OCI-LY3 (cell line): ENCODE measurements around the gene CCSER1.

Experiments
- H2AFZ ChIP-seq: fragments of 200-600, 300-600 bp; shearing (Covaris generic); 2 replicates; pipeline ENCODE4 v1.6.0; 2014; ENCODE audit warnings: antibody characterized with exemption, low read depth, low read length
- H3K27ac ChIP-seq: fragments of 200-600, 300-600 bp; sonication (generic); 2 replicates; pipeline ENCODE4 v1.5.1; 2014; ENCODE audit warnings: mild to moderate bottlenecking, low read length, moderate library complexity, mixed read lengths
- H3K27me3 ChIP-seq: fragments of 200-600, 300-600 bp; sonication (generic); 2 replicates; pipeline ENCODE4 v1.6.1; 2014; ENCODE audit warnings: low read depth, low read length, mixed read lengths
- H3K36me3 ChIP-seq: fragments of 200-600, 300-600 bp; sonication (generic); replicated peaks from 2 replicates; pipeline ENCODE3; 2014; ENCODE audit warnings: low read depth, low read length, mixed read lengths
- H3K4me1 ChIP-seq: fragments of 300-600, 200-600 bp; sonication (generic); 2 replicates; pipeline ENCODE4 v1.6.1; 2014; ENCODE audit warnings: low read length, mixed read lengths
- H3K4me2 ChIP-seq: fragments of 200-600, 300-600 bp; sonication (generic); 2 replicates; pipeline ENCODE4 v1.6.1; 2014; ENCODE audit warnings: low read length, mixed read lengths
- H3K4me3 ChIP-seq: fragments of 300-600, 200-600 bp; sonication (generic); 2 replicates; pipeline ENCODE4 v1.5.1; 2014; ENCODE audit warnings: antibody characterized with exemption, mild to moderate bottlenecking, low read length, moderate library complexity
- H3K79me2 ChIP-seq: fragments of 300-600, 200-600 bp; shearing (Covaris generic); 2 replicates; pipeline ENCODE4 v1.6.1; 2014; ENCODE audit warnings: mild to moderate bottlenecking, low read length, mixed read lengths
- H3K9ac ChIP-seq: fragments of 300-600, 200-600 bp; shearing (Covaris generic); 2 replicates; pipeline ENCODE4 v1.6.0; 2014; ENCODE audit warnings: mild to moderate bottlenecking, low read length, moderate library complexity
- H3K9me3 ChIP-seq: fragments of 200-600, 300-600 bp; shearing (Covaris generic); 2 replicates; pipeline ENCODE4 v1.6.1; 2014; ENCODE audit warnings: low read length, mixed read lengths; ENCODE audit not compliant: insufficient read depth
- H4K20me1 ChIP-seq: fragments of 200-600, 300-600 bp; sonication (generic); 2 replicates; pipeline ENCODE4 v1.6.1; 2016; ENCODE audit warnings: low read length, mixed read lengths; ENCODE audit not compliant: insufficient read depth
- EZH2phosphoT487 ChIP-seq: fragments of 200-600 bp; shearing (Covaris generic); IDR thresholded peaks from 2 replicates; pipeline ENCODE4 v1.6.1; 2018; ENCODE audit warnings: antibody characterized with exemption, mixed run types, low read depth
- TF ChIP-seq, protein P1 (sequence below): fragments of 200-600, 300-600 bp; sonication (generic); IDR thresholded peaks from 2 replicates; pipeline ENCODE4 v1.5.1; 2014; ENCODE audit warnings: antibody characterized with exemption, low read length, low read depth

The CCSER1 gene

GRCh38 chr4:90441770-90442169, 314.6 kb downstream of the CCSER1 start:
- H3K27me3 ChIP-seq = no peaks in the 10 kb centered on the region
- H4K20me1 ChIP-seq = no peaks in the 10 kb centered on the region
- H3K36me3 ChIP-seq = no peaks in the 10 kb centered on the region
- H3K4me3 ChIP-seq = no peak overlapping the region
- no peaks in the 10 kb centered on the region for H3K4me1 ChIP-seq
- H3K9ac ChIP-seq = no peak overlapping the region
- H2AFZ ChIP-seq = no peak overlapping the region
- TF ChIP-seq EZH2phosphoT487 = no peak
- TF ChIP-seq, protein P1, sequence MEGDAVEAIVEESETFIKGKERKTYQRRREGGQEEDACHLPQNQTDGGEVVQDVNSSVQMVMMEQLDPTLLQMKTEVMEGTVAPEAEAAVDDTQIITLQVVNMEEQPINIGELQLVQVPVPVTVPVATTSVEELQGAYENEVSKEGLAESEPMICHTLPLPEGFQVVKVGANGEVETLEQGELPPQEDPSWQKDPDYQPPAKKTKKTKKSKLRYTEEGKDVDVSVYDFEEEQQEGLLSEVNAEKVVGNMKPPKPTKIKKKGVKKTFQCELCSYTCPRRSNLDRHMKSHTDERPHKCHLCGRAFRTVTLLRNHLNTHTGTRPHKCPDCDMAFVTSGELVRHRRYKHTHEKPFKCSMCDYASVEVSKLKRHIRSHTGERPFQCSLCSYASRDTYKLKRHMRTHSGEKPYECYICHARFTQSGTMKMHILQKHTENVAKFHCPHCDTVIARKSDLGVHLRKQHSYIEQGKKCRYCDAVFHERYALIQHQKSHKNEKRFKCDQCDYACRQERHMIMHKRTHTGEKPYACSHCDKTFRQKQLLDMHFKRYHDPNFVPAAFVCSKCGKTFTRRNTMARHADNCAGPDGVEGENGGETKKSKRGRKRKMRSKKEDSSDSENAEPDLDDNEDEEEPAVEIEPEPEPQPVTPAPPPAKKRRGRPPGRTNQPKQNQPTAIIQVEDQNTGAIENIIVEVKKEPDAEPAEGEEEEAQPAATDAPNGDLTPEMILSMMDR = no peak
- no peaks in the 10 kb centered on the region for H3K79me2 ChIP-seq
- H3K27ac ChIP-seq = no peak overlapping the region
- H3K4me2 ChIP-seq = no peak overlapping the region
- H3K9me3 ChIP-seq = no peaks in the 10 kb centered on the region

DNA sequence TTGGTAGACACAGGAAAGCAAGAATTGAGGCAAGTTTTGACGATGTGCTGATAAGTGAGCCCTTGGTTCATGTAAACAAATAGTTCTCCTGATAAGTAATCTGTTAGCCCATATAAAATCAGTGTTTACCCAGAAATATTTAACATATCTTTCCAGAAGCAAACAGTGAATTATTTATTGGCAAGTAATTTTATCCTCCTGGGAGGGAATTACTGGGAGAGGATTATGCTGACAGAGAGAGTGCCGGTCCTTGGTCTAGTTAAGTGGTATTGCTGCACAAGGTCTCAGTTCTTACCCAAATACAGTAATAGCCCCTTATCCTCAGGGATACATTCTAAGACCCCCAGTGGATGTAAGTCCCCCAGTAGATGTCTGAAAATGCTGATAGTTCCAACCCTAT, 315.4 kb downstream of the CCSER1 start:
- TF ChIP-seq, protein P1 = no peak
- no peak for TF ChIP-seq EZH2phosphoT487
- H4K20me1 ChIP-seq = no peaks in the 10 kb centered on the region
- no peaks in the 10 kb centered on the region for H3K4me1 ChIP-seq
- no peaks in the 10 kb centered on the region for H3K36me3 ChIP-seq
- H3K79me2 ChIP-seq = no peaks in the 10 kb centered on the region
- no peak overlapping the region for H3K27ac ChIP-seq
- H3K9me3 ChIP-seq = no peaks in the 10 kb centered on the region
- no peaks in the 10 kb centered on the region for H3K27me3 ChIP-seq
- H3K9ac ChIP-seq = no peak overlapping the region
- H3K4me2 ChIP-seq = no peak overlapping the region
- H3K4me3 ChIP-seq = no peak overlapping the region
- H2AFZ ChIP-seq = no peak overlapping the region

- no peak overlapping the region for H3K27ac ChIP-seq
- H3K9me3 ChIP-seq = no peaks in the 10 kb centered on the region
- no peaks in the 10 kb centered on the region for H3K27me3 ChIP-seq
- H3K9ac ChIP-seq = no peak overlapping the region
- no peak overlapping the region for H3K4me2 ChIP-seq
- H3K36me3 ChIP-seq = no peaks in the 10 kb centered on the region
- no peaks in the 10 kb centered on the region for H3K79me2 ChIP-seq
- no peaks in the 10 kb centered on the region for H3K4me1 ChIP-seq
- no peaks in the 10 kb centered on the region for H4K20me1 ChIP-seq
- H3K4me3 ChIP-seq = no peak overlapping the region
- no peak overlapping the region for H2AFZ ChIP-seq
- no peak for TF ChIP-seq EZH2phosphoT487
- TF ChIP-seq, protein P1 = no peak
Measured at GRCh38 chr4:90443231-90443630, 316.0 kb downstream of the CCSER1 start.

DNA sequence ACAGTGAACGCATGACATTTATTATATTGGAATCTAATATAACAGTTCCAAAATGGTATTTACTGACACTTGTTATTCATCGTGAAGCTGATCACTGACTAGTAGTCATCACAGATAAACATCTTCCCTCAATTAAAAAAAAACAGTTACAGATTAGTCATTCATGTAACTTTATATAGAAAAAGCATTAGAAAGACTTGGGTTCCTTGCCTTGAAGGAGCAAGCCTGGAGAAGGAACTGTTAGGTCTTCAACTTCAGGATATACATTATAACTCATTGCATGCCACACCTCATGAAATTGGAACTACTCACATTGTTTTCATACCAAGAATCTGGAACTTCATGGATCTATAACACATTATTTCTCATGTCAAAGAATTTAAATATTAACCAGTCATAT, 317.7 kb downstream of the CCSER1 start:
- Histone ChIP-seq H3K27me3 (no peaks in the 10 kb centered on the region), H3K79me2 (no peaks in the 10 kb centered on the region), H4K20me1 (no peaks in the 10 kb centered on the region), H3K27ac (no peak overlapping the region), H2AFZ (no peak overlapping the region), H3K9ac (no peak overlapping the region), H3K36me3 (no peaks in the 10 kb centered on the region), H3K4me3 (no peak overlapping the region), H3K9me3 (no peaks in the 10 kb centered on the region), H3K4me2 (no peak overlapping the region), H3K4me1 (no peaks in the 10 kb centered on the region)
- no peak for TF ChIP-seq EZH2phosphoT487
- TF ChIP-seq, protein P1 = no peak
